Hindlimb muscle (tissue), 1 donor: ENCODE data around the gene GZMA. TPM values are rescaled to one million over a fixed set of nuclear protein-coding genes. Genes with fewer than 3 reads are reported as not detected.
"Not testable (repeated sequence)": the region's sequence is repeated elsewhere in the genome, so short reads cannot be mapped to it uniquely, and the experiment has no call there.

Experiments
- DNase-seq: peaks from one replicate; pipeline ENCODE4 v3.0.0-alpha.2; 2013
- polyA plus RNA-seq: library from polyadenylated mRNA; unstranded; fragments of 120-200 nt; gene quantifications from one replicate; pipeline ENCODE4 v1.2.1, GENCODE V29; 2013; ENCODE audit not compliant: insufficient read length

Gene GZMA
- 0.36 TPM for polyA plus RNA-seq

DNA sequence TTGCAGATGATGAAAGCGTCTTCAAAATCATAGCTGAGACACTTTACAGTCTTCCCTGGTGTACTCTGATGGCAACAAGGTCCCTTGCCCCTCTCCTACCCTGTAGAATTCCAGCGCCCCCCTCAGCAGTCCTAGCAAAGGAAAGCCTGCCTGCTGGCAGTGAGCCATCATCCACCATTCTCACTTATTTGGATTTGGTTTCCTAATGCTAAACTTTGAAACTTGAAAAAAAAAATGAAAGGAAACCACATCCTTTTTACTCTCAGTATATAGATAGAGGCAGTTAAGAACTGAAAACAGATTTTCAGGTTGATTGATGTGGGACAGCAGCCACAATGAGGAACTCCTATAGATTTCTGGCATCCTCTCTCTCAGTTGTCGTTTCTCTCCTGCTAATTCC lies at the start of gene GZMA:
GZMA (plus strand) TSS at position 299 of the 400 bp plus-strand sequence; CDS start at position 336, 37 bp downstream.
- no peak for DNase-seq

DNA sequence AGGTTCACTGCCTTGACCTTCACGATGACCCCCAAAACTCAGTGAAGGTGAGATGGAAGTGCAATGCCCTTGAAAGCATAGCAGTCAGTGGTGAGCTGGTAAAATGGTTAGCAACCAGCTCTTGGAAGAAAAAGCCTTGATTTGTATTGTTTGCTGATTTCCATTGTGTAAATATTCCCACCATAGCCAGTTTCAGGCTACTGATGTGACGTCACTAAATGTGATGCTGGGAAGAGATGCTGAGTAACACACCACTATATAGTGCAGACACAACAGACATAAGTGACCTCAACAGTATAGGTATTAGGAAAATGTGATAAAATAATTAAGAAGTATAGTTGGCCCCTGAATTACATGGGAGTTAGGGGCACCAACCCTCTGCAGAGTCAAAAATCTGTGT lies 47.3 kb upstream of the GZMA start:
- DNase-seq = no peak

DNA sequence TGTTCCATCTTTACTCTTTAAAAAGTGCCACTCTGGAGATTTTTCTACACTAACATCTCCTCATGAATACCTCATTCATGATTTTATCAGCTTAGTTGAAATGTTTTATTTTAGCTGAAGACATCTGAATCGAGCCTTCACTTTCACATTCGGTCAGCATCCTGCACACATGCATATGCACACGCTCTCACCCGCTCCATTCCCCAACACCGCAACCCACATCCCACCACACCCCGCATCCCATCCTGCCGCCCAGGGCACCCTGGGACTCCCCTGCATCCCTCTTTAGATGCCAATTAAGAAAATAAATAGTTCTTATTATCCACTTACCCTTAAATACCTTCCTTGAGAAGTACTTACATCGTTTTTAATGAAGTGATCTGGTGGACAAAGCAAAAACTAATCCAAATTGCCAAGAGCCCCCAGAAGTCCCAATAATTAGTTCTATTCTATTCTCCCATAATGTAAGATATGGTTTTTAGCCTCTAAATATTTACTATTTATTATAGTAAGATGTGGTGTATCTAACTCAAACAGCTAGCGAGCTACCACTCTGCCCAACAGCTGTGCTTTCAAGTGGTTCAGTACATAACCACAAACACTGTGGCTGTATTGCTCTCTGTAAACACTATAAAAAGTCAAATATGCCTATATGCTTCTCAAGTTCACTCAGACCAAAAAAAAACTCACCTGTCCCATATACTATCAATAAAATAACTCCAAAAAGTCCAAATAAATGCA lies 40.2 kb upstream of the GZMA start:
- DNase-seq = no peak

DNA sequence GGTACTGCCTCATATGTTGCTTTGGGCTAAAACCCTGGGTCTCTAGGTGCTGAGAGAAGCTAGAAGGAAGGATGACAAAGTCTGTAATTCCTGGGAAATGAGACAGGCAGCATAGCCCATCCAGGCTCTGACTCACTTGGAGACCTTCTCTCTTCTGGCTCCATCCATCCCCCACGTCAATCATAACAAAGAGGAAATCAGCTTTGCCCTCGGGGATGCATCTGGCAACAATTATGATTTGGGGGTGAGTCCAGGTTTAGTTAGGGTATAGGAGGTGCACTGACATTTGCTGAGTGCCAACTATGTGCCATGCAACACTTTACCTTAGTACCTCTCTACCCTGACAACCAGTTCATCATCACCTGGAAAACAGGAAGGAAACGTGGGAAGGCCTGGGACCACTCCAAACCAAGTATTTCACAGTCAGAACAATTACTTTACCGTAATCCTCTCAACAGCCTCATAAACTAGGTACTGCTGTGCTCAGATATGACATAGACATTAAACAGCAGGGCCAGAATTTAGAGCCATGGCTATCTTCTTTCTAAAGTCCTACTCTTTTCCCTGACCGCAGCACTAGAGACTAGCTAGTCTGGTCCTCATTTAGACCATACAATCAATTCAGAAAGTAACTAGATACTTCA lies 39.1 kb upstream of the GZMA start:
- DNase-seq = no peak

- no peak for DNase-seq
These were observed 38.5 kb upstream of the GZMA start for GRCh38 chr5:55063899-55064298.

DNA sequence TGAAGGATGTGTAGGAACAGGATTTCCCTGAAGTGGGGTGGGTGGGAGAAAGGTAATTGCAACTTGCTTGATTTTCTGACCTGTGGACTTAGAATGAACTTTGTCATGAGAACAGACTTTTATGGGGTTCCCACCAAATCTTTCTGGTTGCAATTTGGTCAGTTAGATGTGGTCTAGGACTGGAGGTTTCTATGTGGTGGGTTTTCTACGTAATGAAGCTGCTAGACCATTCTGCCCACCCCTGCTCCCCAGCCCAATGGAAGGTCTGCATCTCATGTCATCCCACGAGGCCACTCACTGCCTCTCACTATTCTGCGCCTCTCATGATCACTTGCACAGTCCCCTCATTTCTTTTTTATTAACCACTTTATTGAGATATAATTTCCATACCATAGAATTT lies 37.9 kb upstream of the GZMA start:
- no peak for DNase-seq

DNA sequence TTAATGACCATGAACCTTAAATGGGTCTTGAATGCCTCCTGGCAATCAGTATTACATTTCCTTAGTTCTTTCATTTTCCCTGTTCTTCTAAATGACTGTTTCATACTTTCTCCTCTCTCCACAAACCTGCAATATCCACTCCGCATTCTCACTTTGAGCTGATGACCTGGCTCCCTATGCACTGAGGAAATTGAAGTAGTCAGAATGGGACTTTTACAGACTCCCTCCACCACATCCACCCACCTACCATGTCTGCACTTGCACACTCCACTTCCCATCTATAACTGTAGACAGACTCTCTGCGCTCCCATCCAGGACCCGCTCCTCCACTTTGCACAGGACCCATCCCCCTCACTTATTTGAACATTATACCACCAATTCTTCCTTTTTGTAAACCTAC lies 36.2 kb upstream of the GZMA start:
- DNase-seq = no peak

- DNase-seq = no peak
These were observed 31.5 kb upstream of the GZMA start for GRCh38 chr5:55070968-55071367.

GRCh38 chr5:55071413-55071812 lies 31.0 kb upstream of the GZMA start:
- DNase-seq = no peak

DNA sequence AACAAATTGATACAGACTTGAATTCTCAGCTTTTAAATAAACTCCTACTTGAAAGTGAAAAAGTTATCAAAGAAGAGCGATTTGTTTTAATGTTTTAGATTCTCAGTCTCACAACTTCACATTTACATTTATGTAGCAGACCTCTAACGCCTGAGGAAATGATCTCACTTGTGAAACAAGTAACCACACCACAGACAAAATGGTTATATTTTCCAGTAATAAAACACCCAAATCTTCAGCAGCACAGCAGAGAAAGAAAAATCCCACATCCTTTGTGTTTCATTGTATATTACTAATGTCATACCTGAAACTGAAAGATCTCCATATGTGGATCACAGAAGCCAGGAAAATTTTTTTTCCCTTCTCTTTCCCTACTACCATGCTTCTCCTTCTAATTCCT lies 29.8 kb upstream of the GZMA start:
- no peak for DNase-seq

GRCh38 chr5:55073211-55073610 lies 29.2 kb upstream of the GZMA start:
- DNase-seq = no peak

DNA sequence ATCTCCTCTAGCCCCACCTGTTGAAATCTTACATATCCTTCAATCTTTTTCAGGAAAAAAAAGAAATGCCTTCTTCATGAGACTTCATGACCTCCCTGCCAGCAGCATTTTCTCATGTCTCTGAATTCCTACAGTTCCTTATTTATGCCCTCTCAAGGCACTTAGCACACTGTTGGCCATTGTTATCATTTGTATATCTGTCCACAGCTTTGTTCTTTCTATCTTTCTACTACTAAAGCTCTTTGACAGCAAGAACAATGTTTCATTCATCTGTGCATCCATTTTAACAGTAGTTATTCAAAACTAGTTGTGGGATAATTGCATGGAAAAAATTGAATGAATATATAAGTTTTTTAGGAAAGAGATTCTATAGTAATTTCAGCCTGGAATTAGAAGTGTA lies 20.9 kb upstream of the GZMA start:
- DNase-seq = no peak

DNA sequence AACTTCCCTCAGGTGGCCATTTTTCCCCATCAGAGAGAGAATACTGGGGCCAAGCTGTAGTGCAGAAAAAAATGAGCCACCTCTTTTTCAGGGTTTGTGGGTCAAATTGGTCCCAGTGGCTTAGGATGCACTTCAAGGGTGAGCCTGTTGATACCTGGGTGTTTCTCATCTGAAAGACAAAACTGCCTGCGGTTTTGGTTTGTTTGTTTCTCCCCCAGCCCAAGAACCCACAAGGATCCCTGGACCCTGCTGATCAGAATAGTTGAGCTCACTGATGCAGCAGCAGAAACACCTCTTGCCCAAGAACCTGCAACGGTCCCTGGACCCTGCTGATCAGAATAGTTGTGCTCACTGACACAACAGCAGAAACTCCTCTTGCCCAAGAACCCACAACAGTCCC lies 13.1 kb upstream of the GZMA start:
- DNase-seq = not testable (repeated sequence)

GRCh38 chr5:55091011-55091410 lies 11.4 kb upstream of the GZMA start:
- not testable (repeated sequence) for DNase-seq

GRCh38 chr5:55096182-55096581 lies 6.3 kb upstream of the GZMA start:
- DNase-seq = no peak

DNA sequence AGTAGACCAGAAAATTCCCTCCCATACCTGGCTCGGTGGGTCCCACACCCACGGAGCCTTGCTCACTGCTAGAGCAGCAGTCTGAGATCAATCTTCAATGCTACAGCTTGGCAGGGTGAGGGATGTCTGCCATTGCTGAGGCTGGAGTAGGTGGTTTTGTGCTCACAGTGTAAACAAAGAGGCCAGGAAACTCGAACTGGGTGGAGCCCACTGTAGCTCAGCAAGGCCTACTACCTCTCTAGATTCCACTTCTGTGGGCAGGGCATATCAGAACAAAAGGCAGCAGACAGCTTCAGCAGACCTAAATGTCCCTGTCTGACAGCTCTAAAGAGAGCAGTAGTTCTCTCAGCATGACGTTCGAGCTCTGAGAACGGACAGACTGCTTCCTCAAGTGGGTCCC lies 5.6 kb upstream of the GZMA start:
- no peak for DNase-seq

DNA sequence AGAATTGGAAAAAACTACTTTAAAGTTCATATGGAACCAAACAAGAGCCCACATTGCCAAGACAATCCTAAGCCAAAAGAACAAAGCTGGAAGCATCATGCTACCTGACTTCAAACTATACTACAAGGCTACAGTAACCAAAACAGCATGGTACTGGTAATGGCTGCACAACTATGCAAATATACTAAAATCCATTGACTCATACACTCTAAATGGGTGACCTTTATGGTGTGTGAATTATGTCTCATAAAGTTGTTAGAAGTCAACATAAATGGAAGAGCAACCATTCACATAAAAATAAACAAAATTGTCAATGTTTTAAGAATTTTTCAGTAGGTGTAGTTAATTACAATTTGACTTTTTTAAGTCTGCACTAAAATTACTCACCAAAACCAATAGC lies 1.3 kb upstream of the GZMA start:
- DNase-seq = not testable (repeated sequence)

- no peak for DNase-seq
These were observed 730 bp upstream of the GZMA start for GRCh38 chr5:55101556-55102276.

DNA sequence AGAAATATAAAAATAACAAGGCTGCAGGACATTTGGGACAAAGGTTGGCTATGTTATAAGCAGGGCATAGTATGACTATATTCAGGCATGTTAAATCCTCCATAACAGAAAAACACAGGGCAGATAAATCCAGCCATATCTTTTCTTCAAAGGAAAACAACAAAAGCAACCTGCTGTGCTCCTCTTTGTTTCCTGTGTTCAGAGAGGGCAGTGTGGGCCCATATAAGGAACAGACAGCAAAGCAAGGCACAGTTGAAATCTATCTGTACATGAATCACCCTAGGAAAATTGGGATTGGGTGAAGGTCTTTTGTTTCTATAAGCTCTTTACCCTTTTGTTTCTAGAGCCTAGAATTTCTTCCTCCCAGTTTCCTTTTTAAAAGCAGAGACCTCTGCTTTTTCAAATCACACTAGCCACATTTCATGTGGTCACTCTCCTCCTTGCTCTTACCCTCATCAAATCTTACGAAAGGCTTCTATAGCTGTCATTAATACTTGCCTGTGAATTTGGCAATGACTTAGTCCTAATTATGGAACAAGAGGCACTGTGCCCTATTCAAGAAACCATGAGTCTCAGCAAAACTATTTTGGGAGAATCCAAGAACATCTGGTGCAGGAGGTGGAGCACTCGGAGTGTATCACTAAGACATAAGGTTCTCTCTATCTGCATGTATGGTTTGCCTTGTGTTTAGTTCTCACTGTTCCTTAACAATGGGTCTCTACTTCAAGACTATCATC lies 1.8 kb downstream of the GZMA start:
- DNase-seq = no peak

DNA sequence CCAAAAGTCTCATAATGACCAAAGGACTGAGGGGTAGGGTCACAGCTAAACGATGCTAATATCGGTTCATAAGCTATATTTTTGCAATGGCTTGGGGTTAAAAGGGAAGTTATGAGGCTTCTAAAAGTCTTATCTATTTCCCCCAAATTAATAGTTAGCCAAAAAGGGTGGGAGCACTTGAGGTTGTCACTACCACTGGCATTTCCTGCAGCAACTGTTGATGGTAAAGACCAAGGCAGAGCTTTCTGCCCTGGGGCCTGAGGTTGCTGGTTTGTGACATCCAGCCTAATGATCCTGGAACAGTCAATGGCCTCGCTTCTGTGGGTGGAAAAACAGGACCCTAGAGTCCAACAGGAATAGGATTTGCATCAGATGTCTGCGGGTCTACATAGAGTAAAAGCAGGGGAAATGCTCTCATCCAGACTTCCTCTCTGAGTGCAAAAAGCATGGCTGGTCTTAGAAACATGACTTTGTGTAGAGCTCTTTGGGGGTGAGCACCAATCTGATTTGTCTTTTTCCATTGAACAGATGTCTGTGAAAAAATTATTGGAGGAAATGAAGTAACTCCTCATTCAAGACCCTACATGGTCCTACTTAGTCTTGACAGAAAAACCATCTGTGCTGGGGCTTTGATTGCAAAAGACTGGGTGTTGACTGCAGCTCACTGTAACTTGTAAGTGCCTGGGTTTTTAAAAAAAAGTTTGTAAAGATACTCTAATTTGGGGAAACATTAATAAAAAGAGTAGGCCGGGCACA lies 2.7 kb downstream of the GZMA start:
- no peak for DNase-seq

DNA sequence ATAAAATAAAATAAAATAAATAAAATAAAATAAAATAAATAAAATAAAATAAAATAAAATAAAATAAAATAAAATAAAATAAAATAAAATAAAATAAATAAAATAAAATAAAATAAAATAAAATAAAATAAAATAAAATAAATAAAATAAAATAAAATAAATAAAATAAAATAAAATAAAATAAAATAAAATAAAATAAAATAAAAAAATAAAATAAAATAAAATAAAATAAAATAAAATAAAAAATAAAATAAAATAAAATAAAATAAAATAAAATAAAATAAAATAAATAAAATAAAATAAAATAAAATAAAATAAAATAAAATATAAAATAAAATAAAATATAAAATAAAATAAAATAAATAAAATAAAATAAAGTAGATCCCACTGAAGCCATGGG lies 3.5 kb downstream of the GZMA start:
- not testable (repeated sequence) for DNase-seq

DNA sequence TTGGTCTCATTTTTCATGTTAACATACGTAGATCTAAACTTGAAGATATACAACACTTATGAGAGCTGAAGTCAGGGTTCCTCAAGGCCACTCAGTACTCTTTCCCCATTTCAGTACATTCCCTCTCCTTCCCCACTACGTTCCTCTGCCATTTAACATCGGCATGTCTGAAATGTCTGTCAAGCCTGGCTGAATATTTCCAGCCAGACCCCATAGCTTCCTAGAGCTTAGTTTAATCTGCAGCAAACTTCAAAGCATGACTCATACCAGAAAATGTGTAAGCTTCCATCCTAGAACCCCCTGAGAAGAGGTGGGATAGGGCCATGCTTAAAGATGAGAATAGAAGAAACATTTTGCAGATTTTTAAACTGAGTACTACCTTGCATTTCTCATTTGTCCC lies 6.2 kb downstream of the GZMA start:
- no peak for DNase-seq
